HG02981 (cell line): ENCODE data around the gene KCNH5.

Experiments
- ATAC-seq: cut with Tn5 transposase; IDR thresholded peaks from one replicate; pipeline ENCODE4 v1.9.1; 2021; ENCODE audit warnings: mild to moderate bottlenecking, moderate library complexity; ENCODE audit not compliant: unreplicated experiment

KCNH5 gene

DNA sequence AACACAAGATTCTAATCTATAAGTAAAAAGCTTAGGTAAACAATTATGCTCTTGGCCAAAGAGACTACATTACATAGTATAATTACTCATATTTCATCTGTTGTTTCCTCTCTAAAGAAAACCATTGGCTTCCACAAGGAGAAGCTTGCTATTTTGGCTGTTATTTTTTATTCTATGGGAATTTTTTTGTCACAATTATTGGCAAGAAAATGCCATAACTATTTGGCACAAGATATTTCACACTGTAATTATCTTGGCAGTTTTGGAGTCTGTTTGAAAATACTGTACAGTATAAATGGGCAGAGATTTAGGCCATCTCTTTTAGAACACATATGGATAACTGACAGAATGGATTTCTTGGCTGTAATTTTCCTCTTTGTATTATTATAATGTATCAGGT lies 51.2 kb downstream of the KCNH5 start:
- ATAC-seq, result no peak

- ATAC-seq, result no peak
Measured at GRCh38 chr14:62988967-62989366, 56.3 kb downstream of the KCNH5 start.

DNA sequence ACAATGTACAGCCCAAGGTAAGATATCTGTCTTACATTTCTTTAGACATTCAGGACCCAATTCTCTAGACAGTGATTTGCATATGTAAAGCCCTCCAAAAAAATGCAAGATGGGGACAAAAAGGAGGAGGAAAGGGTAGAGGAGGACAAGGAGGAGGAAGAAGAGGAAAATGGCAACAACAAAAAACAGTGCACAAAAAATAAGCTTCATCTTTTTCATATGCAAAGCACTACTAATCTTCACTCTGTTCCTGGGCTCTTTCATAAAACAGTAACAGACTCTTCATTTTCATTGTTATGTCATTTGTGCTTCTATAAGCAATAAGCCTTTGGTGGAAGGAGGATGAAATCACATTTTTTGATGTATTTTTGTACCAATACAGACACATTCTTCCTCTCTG lies 61.4 kb downstream of the KCNH5 start:
- ATAC-seq, result no peak

DNA sequence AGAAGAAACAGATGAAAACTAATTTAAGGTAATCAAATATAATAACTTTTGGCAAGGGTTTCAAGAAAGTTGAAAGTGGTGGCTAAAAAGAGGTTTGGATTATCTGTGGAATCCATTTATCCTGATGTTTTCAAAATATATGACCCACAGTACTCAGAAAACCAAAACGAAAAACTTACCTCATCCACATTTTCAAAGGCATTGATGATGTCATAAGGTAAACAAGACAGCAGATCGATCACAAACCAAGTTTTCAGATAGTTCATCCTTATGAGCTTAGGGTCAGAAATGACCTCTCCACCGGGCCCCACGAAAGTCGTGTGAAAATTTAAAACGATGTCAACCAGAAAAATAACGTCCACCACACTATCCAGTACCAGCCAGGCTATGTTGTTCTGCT lies 64.6 kb downstream of the KCNH5 start:
- ATAC-seq, result no peak

DNA sequence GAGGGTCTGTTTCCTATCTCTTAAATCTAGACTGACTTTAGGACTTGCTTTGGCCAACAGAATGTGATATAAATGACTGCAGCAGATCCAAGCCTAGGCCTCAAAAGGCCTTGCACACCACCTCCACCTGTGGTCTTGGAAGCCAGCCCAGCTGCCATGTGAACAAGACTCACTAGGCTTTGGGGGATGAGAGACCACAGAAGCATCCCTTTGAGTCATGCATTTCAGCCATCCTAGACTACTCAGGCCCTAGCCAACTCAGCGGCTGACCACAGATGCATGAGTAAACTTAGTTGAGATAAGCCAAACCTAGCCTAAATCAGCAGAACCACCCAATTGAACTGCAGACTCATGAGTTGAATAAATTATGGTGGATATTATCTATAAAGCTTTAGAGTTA lies 87.7 kb downstream of the KCNH5 start:
- ATAC-seq, result no peak

DNA sequence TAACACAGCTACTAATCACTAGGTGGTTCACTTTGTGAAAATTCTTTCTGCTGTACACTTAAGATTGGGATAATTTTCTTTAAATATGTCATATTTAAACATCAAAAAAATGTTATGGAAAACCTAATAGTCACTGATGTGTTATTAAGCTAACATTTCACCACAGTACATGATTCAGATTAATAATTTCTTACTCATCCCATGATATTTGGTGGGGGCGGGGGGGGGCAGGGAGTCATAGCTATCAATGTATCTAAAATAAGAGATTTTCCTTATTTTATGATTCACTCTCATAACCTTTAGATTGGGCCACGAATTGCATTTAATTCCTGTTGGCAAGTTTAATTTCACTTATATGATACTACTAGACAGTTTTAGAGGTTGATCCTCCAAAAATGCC lies 88.8 kb downstream of the KCNH5 start:
- ATAC-seq, result no peak

DNA sequence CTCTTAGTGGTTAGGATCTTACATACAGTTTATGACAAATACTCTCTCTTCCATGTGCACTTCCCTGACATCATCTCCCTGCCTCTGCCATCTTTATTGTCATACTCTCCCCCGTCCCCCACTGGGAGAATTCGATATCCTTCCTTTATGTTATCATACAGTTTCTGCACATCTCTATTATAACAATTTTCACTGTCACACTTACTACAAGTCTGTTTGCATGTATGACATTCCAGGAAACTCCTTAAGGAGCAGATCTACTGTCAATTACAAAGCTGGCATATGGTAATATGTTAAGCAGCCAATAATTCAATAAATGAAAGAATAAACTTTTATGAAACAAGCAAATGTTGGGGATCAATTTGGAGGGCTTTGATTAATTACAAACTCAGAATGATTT lies 91.1 kb downstream of the KCNH5 start:
- no peak for ATAC-seq

DNA sequence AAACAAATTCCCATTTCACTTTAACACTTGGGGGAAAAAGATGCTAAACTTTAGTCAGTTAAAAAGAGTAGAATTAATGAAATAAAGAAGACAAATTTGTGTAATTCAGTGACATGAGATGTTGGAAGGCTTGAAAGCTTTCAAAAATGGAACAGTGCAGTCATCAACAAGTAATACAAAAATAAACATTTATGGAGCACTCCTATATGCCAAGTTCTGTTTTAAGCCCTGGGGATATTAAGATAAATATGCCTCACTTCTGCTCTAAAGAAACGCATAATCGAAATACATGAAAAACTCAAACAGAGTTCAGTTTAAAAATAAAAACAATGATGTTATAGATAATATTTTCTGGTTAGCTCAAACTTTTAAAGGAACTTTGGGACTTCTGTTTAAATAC lies 93.0 kb downstream of the KCNH5 start:
- no peak for ATAC-seq

GRCh38 chr14:62947301-62947700 lies 98.0 kb downstream of the KCNH5 start:
- no peak for ATAC-seq

GRCh38 chr14:62946221-62946620 lies 99.0 kb downstream of the KCNH5 start:
- ATAC-seq, result no peak

DNA sequence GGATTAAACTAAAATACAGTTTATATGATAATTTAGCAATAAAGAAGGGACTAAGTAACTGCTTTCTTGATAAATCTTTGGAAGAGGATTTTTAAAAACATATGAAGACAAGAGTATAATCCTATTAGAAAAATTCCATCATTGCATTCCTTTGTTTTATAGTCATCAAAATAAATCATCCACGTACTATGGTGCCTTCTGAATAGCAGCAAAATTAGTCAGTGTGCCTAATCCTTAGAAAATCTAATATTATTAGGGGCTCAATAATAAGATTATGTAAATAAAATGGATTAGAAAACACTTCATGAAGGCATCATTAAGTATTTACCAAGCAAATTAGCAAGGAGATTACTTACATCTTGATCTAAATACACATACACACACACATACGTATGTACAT lies 102.1 kb downstream of the KCNH5 start:
- no peak for ATAC-seq

DNA sequence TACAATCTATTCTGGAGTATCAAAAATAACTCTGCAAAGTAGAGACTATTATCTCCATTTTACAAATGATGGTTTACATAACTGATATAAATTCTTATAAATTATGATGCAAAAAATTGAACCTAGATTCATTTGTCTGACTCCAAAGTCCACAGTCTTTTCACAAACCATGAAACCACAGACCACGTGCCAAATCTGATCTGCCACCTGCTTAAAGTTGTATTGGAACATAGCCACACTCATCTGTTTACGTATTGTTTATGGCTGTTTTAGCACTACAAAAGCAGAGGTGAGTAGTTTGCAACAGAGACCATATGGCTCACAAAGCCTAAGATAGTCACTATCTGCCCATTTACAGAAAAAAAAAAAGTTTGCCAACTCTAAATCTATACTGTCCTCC lies 105.3 kb downstream of the KCNH5 start:
- no peak for ATAC-seq

DNA sequence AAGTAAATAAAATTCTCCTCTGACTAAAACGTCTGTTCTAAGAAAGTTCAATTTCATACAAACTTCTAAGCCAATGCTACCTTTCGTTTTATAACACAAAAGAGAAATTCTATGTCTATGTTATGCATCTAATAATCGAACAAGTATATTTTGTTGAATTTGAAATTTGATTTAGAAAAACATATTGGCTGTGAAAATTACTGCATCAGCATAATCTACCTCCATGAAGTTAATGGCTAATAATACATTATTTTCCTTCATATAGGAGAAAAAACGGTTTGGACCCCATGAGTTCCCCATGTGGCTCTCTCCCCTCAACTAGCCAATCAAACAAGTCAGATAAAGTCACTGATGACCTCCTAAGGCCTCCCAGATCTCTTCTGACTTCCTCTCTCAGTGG lies 106.5 kb downstream of the KCNH5 start:
- ATAC-seq, result no peak

DNA sequence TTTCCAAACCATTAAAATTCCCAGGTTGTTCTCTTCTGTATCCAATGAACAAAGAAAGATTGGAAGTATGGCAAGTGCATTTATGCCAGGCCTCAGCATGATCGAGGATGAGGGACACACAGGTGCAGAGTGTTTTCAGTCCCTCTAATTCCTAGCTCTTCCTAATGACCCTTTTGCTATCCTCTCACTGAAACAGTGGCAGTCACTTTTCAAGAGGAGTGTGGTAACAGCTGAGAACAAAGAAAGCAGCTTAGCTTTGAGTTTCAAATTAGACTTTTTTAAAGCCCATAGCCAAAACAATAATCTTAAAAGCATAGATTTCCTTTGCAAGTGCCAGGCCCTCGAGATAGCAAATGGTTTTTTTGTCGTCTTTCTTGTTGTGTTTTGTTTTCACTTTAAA lies 110.8 kb downstream of the KCNH5 start:
- ATAC-seq, result no peak

DNA sequence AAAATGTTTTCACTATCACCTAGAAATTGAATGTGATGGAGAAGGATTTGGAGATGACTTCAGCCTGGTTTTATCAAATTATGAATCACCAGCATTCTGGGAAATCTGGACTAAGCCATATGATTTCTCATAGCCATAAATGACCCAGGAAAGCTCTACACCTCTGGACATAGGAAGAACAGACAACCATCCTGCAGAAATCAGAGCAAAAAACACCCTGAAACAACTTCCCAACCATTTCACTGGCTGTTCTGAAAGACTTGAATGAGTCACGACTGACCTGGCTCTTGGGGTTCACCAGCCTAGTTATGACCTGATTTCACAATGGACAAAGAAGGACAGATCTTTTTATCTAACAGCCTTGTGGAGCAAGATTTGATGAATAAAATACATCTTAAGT lies 123.8 kb downstream of the KCNH5 start:
- no peak for ATAC-seq

GRCh38 chr14:62916551-62916950 lies 128.7 kb downstream of the KCNH5 start:
- ATAC-seq, result no peak

DNA sequence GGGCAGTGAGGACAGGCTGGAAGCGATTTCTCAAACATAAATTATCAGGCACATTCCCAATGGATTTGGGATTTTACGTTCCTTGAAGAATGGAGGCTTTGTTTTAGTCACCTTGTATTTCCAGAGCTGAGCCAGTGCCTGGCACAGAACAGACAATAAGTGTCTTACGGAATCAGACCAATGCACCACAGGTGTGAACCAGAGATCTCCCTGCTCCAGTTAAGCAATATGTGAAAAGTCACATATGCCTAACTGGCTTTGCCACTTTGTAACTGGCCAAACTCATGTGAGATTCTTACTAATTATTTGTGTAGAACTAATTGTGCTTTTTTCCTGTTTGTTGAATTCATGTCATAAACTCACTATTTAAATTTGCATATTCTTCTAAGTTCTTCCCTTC lies 130.4 kb downstream of the KCNH5 start:
- ATAC-seq, result no peak

- ATAC-seq, result no peak
Measured at GRCh38 chr14:62914025-62914424, 131.2 kb downstream of the KCNH5 start.

GRCh38 chr14:62908506-62908905 lies 136.8 kb downstream of the KCNH5 start:
- ATAC-seq, result no peak

- ATAC-seq, result no peak
Measured at GRCh38 chr14:62905566-62905965, 139.7 kb downstream of the KCNH5 start.

- no peak for ATAC-seq
Measured at GRCh38 chr14:62897771-62898170, 147.5 kb downstream of the KCNH5 start.

- ATAC-seq, result no peak
Measured at GRCh38 chr14:62896932-62897456, 148.3 kb downstream of the KCNH5 start.

DNA sequence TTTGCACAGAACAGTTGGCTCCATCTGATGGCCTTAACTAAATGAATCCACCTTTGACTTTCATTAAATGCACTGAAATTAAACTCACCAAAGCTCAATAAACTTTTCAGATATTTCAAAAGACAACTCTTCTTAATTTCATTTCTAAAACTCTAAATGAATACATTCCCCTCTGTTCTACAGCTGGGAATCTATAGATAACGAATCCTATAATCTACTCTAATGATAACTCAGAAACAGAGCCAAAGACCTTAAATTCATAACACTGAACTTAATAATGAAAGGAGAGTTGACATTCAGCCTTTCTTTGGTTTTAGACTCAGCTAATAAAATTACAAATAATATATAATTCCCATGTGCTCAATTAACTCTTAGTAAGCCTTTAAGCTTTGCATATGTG lies 150.5 kb downstream of the KCNH5 start:
- ATAC-seq, result no peak

- ATAC-seq, result no peak
Measured at GRCh38 chr14:62889364-62889763, 155.9 kb downstream of the KCNH5 start.
